ENCODE results near the gene LHFPL6.

GRCh38 chr13:39329182-39329639 lies 273.8 kb downstream of the LHFPL6 start:
- TF ChIP-seq, protein P1, sequence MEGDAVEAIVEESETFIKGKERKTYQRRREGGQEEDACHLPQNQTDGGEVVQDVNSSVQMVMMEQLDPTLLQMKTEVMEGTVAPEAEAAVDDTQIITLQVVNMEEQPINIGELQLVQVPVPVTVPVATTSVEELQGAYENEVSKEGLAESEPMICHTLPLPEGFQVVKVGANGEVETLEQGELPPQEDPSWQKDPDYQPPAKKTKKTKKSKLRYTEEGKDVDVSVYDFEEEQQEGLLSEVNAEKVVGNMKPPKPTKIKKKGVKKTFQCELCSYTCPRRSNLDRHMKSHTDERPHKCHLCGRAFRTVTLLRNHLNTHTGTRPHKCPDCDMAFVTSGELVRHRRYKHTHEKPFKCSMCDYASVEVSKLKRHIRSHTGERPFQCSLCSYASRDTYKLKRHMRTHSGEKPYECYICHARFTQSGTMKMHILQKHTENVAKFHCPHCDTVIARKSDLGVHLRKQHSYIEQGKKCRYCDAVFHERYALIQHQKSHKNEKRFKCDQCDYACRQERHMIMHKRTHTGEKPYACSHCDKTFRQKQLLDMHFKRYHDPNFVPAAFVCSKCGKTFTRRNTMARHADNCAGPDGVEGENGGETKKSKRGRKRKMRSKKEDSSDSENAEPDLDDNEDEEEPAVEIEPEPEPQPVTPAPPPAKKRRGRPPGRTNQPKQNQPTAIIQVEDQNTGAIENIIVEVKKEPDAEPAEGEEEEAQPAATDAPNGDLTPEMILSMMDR (IDR thresholded peaks at IDR 0.05; ENCODE audit: low read length), result no peak
- TF ChIP-seq EZH2 (optimal IDR thresholded peaks at IDR 0.05; ENCODE audit: low read depth, low read length) (no peak), EZH2phosphoT487 (IDR thresholded peaks at IDR 0.05; ENCODE audit: low read length) (no peak)

Measured in MM.1S (cell line).